Measurements from ENCODE around the gene ADIPOR1.
"Not testable (repeated sequence)": the region's sequence is repeated elsewhere in the genome, so short reads cannot be mapped to it uniquely, and the experiment has no call there.

DNA sequence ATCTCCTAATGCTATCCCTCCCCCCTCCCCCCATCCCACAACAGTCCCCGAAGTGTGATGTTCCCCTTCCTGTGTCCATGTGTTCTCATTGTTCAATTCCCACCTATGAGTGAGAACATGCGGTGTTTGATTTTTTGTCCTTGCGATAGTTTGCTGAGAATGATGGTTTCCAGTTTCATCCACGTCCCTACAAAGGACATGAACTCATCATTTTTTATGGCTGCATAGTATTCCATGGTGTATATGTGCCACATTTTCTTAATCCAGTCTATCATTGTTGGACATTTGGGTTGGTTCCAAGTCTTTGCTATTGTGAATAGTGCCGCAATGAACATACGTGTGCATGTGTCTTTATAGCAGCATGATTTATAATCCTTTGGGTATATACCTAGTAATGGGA is 21.7 kb downstream of the ADIPOR1 start:
- TF ChIP-seq POLR2A, CTCF (IDR thresholded peaks at IDR 0.05): not testable (repeated sequence)
